HepG2 (cell line): ENCODE data around the gene MED25. TPM values are rescaled to one million over a fixed set of nuclear protein-coding genes. Genes with fewer than 3 reads are reported as not detected.

Experiments used
- CBX2 ChIP-seq, 2 experiments: fragments of 200-600 bp in 1 of 2; sonication (generic); formaldehyde crosslinking in 1 of 2; IDR thresholded peaks; 2 replicates each; pipeline versions ENCODE4 v1.7.0 to v1.8.1; 2018 to 2022; ENCODE audit warnings: low read depth in 2 of 2, low read length in 1 of 2, mild to moderate bottlenecking in 1 of 2, missing genetic modification reagents in 1 of 2
- CEBPB ChIP-seq: IDR thresholded peaks from 2 replicates; pipeline ENCODE4 v1.6.1; 2011; ENCODE audit warnings: low read depth, low read length, improper control_type of control experiment, borderline replicate concordance
- CREM ChIP-seq, 2 experiments: sonication (generic) in 1 of 2; formaldehyde crosslinking in 1 of 2; IDR thresholded peaks; 2 replicates each; pipeline versions ENCODE4 v1.4.0 to v1.6.1; 2016 to 2020; ENCODE audit warnings: antibody characterized with exemption in 1 of 2, mild to moderate bottlenecking in 1 of 2, missing genetic modification reagents in 1 of 2
- KDM6A ChIP-seq: IDR thresholded peaks from 2 replicates; pipeline ENCODE4 v1.6.1; 2016; ENCODE audit warnings: low read depth
- MIXL1 ChIP-seq: IDR thresholded peaks from 2 replicates; pipeline ENCODE4 v1.6.1; 2016
- NFE2L1 ChIP-seq: sonication (generic); formaldehyde crosslinking; IDR thresholded peaks from 2 replicates; pipeline ENCODE4 v1.4.0; 2020; ENCODE audit warnings: missing genetic modification reagents, mild to moderate bottlenecking, borderline replicate concordance
- NR2F6 ChIP-seq, 2 experiments: IDR thresholded peaks; 2 replicates each; pipeline ENCODE4 v1.6.1; 2016; ENCODE audit warnings: antibody characterized with exemption in 1 of 2, mild to moderate bottlenecking in 1 of 2
- SMAD9 ChIP-seq: sonication (generic); formaldehyde crosslinking; IDR thresholded peaks from 2 replicates; pipeline ENCODE4 v1.5.1; 2020; ENCODE audit warnings: mild to moderate bottlenecking, missing genetic modification reagents
- SMARCC2 ChIP-seq: fragments of 450-650 bp; IDR thresholded peaks from 2 replicates; pipeline ENCODE4 v1.6.1; 2017; ENCODE audit warnings: antibody characterized with exemption, mild to moderate bottlenecking
- SMC3 ChIP-seq: IDR thresholded peaks from 2 replicates; pipeline ENCODE4 v1.6.1; 2011; ENCODE audit warnings: low read length, improper control_type of control experiment
- TAF15 ChIP-seq: fragments of 200-400 bp; formaldehyde crosslinking; IDR thresholded peaks from one replicate; pipeline ENCODE4 v1.6.1; 2018; ENCODE audit warnings: mild to moderate bottlenecking, low read depth, low read length; ENCODE audit not compliant: poor library complexity, severe bottlenecking
- TIGD3 ChIP-seq: sonication (generic); formaldehyde crosslinking; IDR thresholded peaks from 2 replicates; pipeline ENCODE4 v1.5.1; 2020; ENCODE audit warnings: mild to moderate bottlenecking, missing genetic modification reagents, borderline replicate concordance
- ZBTB25 ChIP-seq: IDR thresholded peaks from 2 replicates; pipeline ENCODE4 v1.6.1; 2018; ENCODE audit warnings: missing genetic modification reagents
- ZFP1 ChIP-seq: IDR thresholded peaks from 2 replicates; pipeline ENCODE4 v1.6.1; 2016
- ZFX ChIP-seq: sonication (generic); formaldehyde crosslinking; IDR thresholded peaks from 2 replicates; pipeline ENCODE4 v1.4.0; 2020; ENCODE audit warnings: mild to moderate bottlenecking, low read depth, missing genetic modification reagents, moderate library complexity
- ZNF142 ChIP-seq: sonication (generic); formaldehyde crosslinking; IDR thresholded peaks from 2 replicates; pipeline ENCODE4 v1.4.0; 2020; ENCODE audit warnings: missing genetic modification reagents
- ZNF577 ChIP-seq: sonication (generic); formaldehyde crosslinking; IDR thresholded peaks from 2 replicates; pipeline ENCODE4 v1.4.0; 2020; ENCODE audit warnings: mild to moderate bottlenecking, low read depth, missing genetic modification reagents, borderline replicate concordance
- ZNF614 ChIP-seq: IDR thresholded peaks from 2 replicates; pipeline ENCODE4 v1.6.1; 2018; ENCODE audit warnings: missing biosample characterization, missing genetic modification reagents, inconsistent platforms, borderline replicate concordance
- ZNF747 ChIP-seq: sonication (generic); formaldehyde crosslinking; IDR thresholded peaks from 2 replicates; pipeline ENCODE4 v1.8.1; 2023; ENCODE audit warnings: missing genetic modification reagents, mild to moderate bottlenecking, borderline replicate concordance
- ZNF75D ChIP-seq: sonication (generic); formaldehyde crosslinking; IDR thresholded peaks from 2 replicates; pipeline ENCODE4 v1.8.1; 2023; ENCODE audit warnings: missing genetic modification reagents, mild to moderate bottlenecking, borderline replicate concordance
- polyA plus RNA-seq, 8 experiments: library from polyadenylated mRNA; depleted of rRNA in 3 of 8; stranded (reverse) in 7 of 8; unstranded in 1 of 8; fragments of >200 nt; fragmentation: Illumina TruSeq in 4 of 8; extraction: Trizol in 4 of 8; gene quantifications; 2 replicates each; pipeline versions ENCODE4 v1.2.1 to v1.2.3, GENCODE V29; 2011 to 2016; ENCODE audit warnings: low read depth in 4 of 8, missing spikeins in 1 of 8, mixed read lengths in 1 of 8; ENCODE audit not compliant: insufficient read depth in 1 of 8
- total RNA-seq, 5 experiments: library from RNA; depleted of rRNA; stranded (reverse); fragments of >200 nt; fragmentation: Illumina TruSeq; extraction: Trizol; gene quantifications; 2 replicates each; pipeline ENCODE4 v1.2.3, GENCODE V29; 2016; ENCODE audit warnings: low read depth in 1 of 5

Gene MED25
- total and polyA plus RNA-seq, 2 of the 13 experiments (the other 11 are each of a cell fraction or from before 2014, with no cell fraction given): 11.1 to 15.1 TPM

GRCh38 chr19:49850487-49851342 lies 32.6 kb downstream of the MED25 start, which contains the start of gene PTOV1 (continued):
- TF ChIP-seq ZNF577 (CRISPR knock-in tag) (no peak), ZNF75D (no peak), KDM6A (CRISPR knock-in tag) (no peak), CEBPB (no peak), CREM (IDR thresholded peaks at IDR 0.05) (peak; percentile 80), CREM (CRISPR knock-in tag; IDR thresholded peaks at IDR 0.05) (peak; percentile 63; the same call in 1 of the 2 replicates), TIGD3 (CRISPR knock-in tag) (no peak), ZFP1 (CRISPR knock-in tag) (no peak; the same call in 1 of the 2 replicates), ZNF614 (CRISPR knock-in tag) (no peak; the same call in 1 of the 2 replicates), MIXL1 (CRISPR knock-in tag) (no peak), NFE2L1 (CRISPR knock-in tag) (no peak), CBX2 (IDR thresholded peaks at IDR 0.05; ENCODE audit: low read depth, low read length) (no peak), CBX2 (CRISPR knock-in tag; IDR thresholded peaks at IDR 0.05; ENCODE audit: low read depth) (no peak), ZNF747 (CRISPR knock-in tag) (peak; percentile 64; the same call in 1 of the 2 replicates), TAF15 (no peak), ZFX (CRISPR knock-in tag) (peak; percentile 97), SMAD9 (CRISPR knock-in tag) (no peak), NR2F6 (IDR thresholded peaks at IDR 0.05) (no peak), NR2F6 (CRISPR knock-in tag; IDR thresholded peaks at IDR 0.05) (no peak; the same call in 1 of the 2 replicates), SMC3 (no peak), ZNF142 (CRISPR knock-in tag) (0 out of 2 replicates have a peak, but pooled peaks have one; percentile 59), ZBTB25 (CRISPR knock-in tag) (peak; percentile 58), SMARCC2 (no peak)
